K562 (cell line): ENCODE results near the gene METRN. TPM values are rescaled to one million over a fixed set of nuclear protein-coding genes. Genes with fewer than 3 reads are reported as not detected.

ENCODE experiments used
- FOXM1 ChIP-seq, 2 experiments: fragments of 450-650 bp in 1 of 2; sonication (generic) in 1 of 2; formaldehyde crosslinking in 1 of 2; IDR thresholded peaks; 2 replicates each; pipeline versions ENCODE4 v1.6.1 to v1.9.0; 2017 to 2022; ENCODE audit warnings: low read depth in 2 of 2, mild to moderate bottlenecking in 2 of 2, missing genetic modification reagents in 1 of 2, moderate library complexity in 1 of 2
- FOXP1 ChIP-seq: sonication (generic); formaldehyde crosslinking; IDR thresholded peaks from 2 replicates; pipeline ENCODE4 v1.8.0; 2022; ENCODE audit warnings: mild to moderate bottlenecking, missing genetic modification reagents
- KDM4B ChIP-seq, 2 experiments: fragments of 450-650 bp in 1 of 2; sonication (generic) in 1 of 2; IDR thresholded peaks; 2 replicates each; pipeline ENCODE4 v1.6.1; 2016 to 2017; ENCODE audit warnings: borderline replicate concordance in 2 of 2, antibody characterized with exemption in 1 of 2, low read depth in 1 of 2, mild to moderate bottlenecking in 1 of 2
- NR2C2 ChIP-seq, 2 experiments: fragments of 200-800 bp in 1 of 2; sonication (Bioruptor generic) in 1 of 2; sonication (generic) in 1 of 2; formaldehyde crosslinking in 1 of 2; IDR thresholded peaks; 2 replicates each; pipeline versions ENCODE4 v1.6.1 to v1.8.0; 2016 to 2022; ENCODE audit warnings: mild to moderate bottlenecking in 1 of 2, missing compliant biosample characterization in 1 of 2, missing genetic modification characterization in 1 of 2, missing genetic modification reagents in 1 of 2
- RAD21 ChIP-seq, 2 experiments: fragments of 250-450 bp in 1 of 2; fragments of 450-650 bp in 1 of 2; sonication (Bioruptor Pico) in 1 of 2; formaldehyde crosslinking in 1 of 2; IDR thresholded peaks in 1 of 2; conservative IDR thresholded peaks in 1 of 2; 2 replicates each; pipeline versions ENCODE4 v1.4.0 to v1.8.0; 2020 to 2022; ENCODE audit warnings: mild to moderate bottlenecking in 2 of 2, moderate library complexity in 1 of 2
- SPI1 ChIP-seq: IDR thresholded peaks from 2 replicates; pipeline ENCODE4 v1.6.1; 2011; ENCODE audit warnings: low read depth, low read length, control low read depth, borderline replicate concordance
- STAT5A ChIP-seq: IDR thresholded peaks from 2 replicates; pipeline ENCODE4 v1.6.1; 2012; ENCODE audit warnings: low read length, inconsistent platforms, borderline replicate concordance
- ZNF324 ChIP-seq: fragments of 250-450 bp; sonication (Bioruptor Pico); IDR thresholded peaks from 2 replicates; pipeline ENCODE4 v1.4.0; 2020; ENCODE audit warnings: mild to moderate bottlenecking
- ZNF644 ChIP-seq: fragments of 200-800 bp; sonication (Bioruptor generic); IDR thresholded peaks from 2 replicates; pipeline ENCODE4 v1.6.1; 2016; ENCODE audit warnings: low read depth, missing genetic modification characterization, missing compliant biosample characterization
- polyA plus RNA-seq, 8 experiments: library from polyadenylated mRNA; depleted of rRNA in 4 of 8; stranded (reverse) in 5 of 8; unstranded in 3 of 8; fragments of >200 nt; fragmentation: Nextera tagmentation in 2 of 8; fragmentation: Illumina TruSeq in 1 of 8; extraction: Ambion mirVana in 2 of 8; extraction: Trizol in 1 of 8; gene quantifications; 2 replicates each; pipeline versions ENCODE4 v1.2.1 to v1.2.3, GENCODE V29; 2011 to 2014; ENCODE audit warnings: inconsistent platforms in 1 of 8, missing spikeins in 1 of 8
- total RNA-seq, 7 experiments: library from RNA; depleted of rRNA in 6 of 7; stranded (reverse); fragments of >200 nt in 6 of 7; fragmentation: Illumina TruSeq in 2 of 7; extraction: Trizol in 2 of 7; gene quantifications; 2 replicates each; pipeline versions ENCODE4 v1.2.1 to v1.2.3, GENCODE V29; 2011 to 2021; ENCODE audit warnings: low replicate concordance in 1 of 7
- TF ChIP-seq, protein P1 (sequence below): fragments of 250-450 bp; sonication (Bioruptor Pico); IDR thresholded peaks from 2 replicates; pipeline ENCODE4 v1.5.1; 2021; ENCODE audit warnings: mild to moderate bottlenecking
- TF ChIP-seq, protein P2 (sequence below): fragments of 200-800 bp; sonication (Bioruptor generic); IDR thresholded peaks from 2 replicates; pipeline ENCODE4 v1.6.1; 2017; ENCODE audit warnings: missing genetic modification characterization, missing compliant biosample characterization
- TF ChIP-seq, protein P3 (sequence below): fragments of 450-650 bp; IDR thresholded peaks from 2 replicates; pipeline ENCODE4 v1.6.1; 2016; ENCODE audit warnings: low read depth

The METRN gene
- total and polyA plus RNA-seq, 9 of the 15 experiments (the other 6 are each of a cell fraction or from before 2014, with no cell fraction given): 0.20 to 89.8 (median 15.4) TPM

DNA sequence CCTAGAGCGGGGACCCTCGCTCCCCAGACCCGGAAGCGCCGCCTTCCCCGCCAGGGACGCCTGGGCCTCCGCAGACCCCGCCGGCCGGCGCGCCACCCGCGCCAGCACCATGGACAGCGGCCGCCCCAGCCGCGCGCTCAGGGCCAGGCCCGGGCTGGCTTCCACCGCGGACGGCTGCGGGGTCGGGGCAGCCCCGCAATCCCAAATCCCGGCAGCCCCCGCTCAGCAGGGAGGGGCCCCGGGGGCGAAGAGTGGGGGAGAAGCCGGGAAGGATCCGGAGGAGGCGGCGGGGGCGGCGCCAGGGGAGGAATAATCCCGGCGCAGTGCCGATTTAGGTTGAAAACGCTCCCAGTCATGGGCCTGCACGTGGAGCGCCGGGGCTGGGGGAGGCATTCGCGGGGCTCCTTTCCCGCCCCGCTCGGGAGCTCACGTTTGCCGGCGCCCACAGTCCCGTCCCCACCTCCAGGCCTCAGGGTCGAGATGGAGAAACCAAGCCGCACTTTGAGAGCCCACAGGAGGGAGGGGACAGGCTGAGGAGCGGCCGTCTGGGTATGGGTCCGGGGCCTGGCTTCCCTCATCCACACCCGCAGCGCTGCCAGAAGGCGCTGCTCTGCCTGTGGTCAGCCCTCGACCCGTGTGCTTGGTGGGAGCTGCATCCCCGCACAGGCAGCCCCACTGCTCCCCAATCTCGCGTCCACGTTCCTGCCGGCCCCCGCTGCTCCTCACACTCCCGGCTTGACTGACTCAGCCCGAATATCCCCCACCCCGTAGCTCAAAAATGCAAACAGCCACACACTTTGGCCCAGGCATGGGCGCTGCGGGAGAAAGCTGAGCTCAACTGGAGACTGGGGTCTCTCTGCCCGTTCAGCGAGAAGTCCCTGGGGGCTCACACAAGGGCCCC, 14.0 kb upstream of the METRN start (continued):
- TF ChIP-seq, protein P1, sequence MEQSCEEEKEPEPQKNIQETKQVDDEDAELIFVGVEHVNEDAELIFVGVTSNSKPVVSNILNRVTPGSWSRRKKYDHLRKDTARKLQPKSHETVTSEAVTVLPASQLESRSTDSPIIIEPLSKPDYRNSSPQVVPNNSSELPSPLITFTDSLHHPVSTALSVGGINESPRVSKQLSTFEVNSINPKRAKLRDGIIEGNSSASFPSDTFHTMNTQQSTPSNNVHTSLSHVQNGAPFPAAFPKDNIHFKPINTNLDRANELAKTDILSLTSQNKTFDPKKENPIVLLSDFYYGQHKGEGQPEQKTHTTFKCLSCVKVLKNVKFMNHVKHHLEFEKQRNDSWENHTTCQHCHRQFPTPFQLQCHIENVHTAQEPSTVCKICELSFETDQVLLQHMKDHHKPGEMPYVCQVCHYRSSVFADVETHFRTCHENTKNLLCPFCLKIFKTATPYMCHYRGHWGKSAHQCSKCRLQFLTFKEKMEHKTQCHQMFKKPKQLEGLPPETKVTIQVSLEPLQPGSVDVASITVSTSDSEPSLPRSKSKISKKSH (CRISPR knock-in tag): no peak
- TF ChIP-seq NR2C2 (CRISPR knock-in tag; IDR thresholded peaks at IDR 0.05) (peak; percentile 77; the same call in 1 of the 2 replicates), NR2C2 (tag; IDR thresholded peaks at IDR 0.05) (no peak), FOXM1 (IDR thresholded peaks at IDR 0.05; ENCODE audit: low read depth) (no peak), FOXM1 (CRISPR knock-in tag; IDR thresholded peaks at IDR 0.05; ENCODE audit: low read depth) (no peak), FOXP1 (CRISPR knock-in tag) (peak; percentile 86; the same call in 1 of the 2 replicates), KDM4B (IDR thresholded peaks at IDR 0.05; ENCODE audit: borderline replicate concordance in 2 of 2, low read depth in 1 of 2) (no peak), RAD21 (CRISPR knock-in tag; conservative IDR thresholded peaks at IDR 0.05 in 1 of 2, IDR thresholded peaks at IDR 0.05 in 1 of 2) (no peak), SPI1 (no peak), ZNF644 (no peak), STAT5A (no peak), ZNF324 (CRISPR knock-in tag) (no peak)
- TF ChIP-seq, protein P2, sequence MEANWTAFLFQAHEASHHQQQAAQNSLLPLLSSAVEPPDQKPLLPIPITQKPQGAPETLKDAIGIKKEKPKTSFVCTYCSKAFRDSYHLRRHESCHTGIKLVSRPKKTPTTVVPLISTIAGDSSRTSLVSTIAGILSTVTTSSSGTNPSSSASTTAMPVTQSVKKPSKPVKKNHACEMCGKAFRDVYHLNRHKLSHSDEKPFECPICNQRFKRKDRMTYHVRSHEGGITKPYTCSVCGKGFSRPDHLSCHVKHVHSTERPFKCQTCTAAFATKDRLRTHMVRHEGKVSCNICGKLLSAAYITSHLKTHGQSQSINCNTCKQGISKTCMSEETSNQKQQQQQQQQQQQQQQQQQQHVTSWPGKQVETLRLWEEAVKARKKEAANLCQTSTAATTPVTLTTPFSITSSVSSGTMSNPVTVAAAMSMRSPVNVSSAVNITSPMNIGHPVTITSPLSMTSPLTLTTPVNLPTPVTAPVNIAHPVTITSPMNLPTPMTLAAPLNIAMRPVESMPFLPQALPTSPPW (CRISPR knock-in tag): no peak
- TF ChIP-seq, protein P3, sequence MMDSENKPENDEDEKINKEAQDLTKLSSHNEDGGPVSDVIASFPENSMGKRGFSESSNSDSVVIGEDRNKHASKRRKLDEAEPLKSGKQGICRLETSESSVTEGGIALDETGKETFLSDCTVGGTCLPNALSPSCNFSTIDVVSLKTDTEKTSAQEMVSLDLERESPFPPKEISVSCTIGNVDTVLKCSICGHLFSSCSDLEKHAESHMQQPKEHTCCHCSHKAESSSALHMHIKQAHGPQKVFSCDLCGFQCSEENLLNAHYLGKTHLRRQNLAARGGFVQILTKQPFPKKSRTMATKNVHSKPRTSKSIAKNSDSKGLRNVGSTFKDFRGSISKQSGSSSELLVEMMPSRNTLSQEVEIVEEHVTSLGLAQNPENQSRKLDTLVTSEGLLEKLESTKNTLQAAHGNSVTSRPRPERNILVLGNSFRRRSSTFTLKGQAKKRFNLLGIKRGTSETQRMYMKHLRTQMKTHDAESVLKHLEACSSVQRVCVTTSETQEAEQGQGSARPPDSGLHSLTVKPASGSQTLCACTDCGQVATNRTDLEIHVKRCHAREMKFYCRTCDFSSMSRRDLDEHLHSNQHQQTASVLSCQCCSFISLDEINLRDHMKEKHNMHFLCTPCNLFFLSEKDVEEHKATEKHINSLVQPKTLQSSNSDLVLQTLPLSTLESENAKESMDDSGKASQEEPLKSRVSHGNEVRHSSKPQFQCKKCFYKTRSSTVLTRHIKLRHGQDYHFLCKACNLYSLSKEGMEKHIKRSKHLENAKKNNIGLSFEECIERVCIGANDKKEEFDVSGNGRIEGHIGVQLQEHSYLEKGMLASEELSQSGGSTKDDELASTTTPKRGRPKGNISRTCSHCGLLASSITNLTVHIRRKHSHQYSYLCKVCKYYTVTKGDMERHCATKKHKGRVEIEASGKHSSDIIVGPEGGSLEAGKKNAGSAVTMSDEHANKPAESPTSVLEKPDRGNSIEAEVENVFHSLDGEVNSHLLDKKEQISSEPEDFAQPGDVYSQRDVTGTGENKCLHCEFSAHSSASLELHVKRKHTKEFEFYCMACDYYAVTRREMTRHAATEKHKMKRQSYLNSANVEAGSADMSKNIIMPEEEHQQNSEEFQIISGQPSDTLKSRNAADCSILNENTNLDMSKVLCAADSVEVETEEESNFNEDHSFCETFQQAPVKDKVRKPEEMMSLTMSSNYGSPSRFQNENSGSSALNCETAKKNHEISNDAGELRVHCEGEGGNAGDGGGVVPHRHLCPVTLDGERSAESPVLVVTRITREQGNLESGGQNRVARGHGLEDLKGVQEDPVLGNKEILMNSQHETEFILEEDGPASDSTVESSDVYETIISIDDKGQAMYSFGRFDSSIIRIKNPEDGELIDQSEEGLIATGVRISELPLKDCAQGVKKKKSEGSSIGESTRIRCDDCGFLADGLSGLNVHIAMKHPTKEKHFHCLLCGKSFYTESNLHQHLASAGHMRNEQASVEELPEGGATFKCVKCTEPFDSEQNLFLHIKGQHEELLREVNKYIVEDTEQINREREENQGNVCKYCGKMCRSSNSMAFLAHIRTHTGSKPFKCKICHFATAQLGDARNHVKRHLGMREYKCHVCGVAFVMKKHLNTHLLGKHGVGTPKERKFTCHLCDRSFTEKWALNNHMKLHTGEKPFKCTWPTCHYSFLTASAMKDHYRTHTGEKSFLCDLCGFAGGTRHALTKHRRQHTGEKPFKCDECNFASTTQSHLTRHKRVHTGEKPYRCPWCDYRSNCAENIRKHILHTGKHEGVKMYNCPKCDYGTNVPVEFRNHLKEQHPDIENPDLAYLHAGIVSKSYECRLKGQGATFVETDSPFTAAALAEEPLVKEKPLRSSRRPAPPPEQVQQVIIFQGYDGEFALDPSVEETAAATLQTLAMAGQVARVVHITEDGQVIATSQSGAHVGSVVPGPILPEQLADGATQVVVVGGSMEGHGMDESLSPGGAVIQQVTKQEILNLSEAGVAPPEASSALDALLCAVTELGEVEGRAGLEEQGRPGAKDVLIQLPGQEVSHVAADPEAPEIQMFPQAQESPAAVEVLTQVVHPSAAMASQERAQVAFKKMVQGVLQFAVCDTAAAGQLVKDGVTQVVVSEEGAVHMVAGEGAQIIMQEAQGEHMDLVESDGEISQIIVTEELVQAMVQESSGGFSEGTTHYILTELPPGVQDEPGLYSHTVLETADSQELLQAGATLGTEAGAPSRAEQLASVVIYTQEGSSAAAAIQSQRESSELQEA: no peak
